H1 (cell line): ENCODE measurements around the gene LANCL3. TPM values are rescaled to one million over a fixed set of nuclear protein-coding genes. Genes with fewer than 3 reads are reported as not detected.

Experiments
- CTCF ChIA-PET: fragments of 300-600 bp; sonication (Branson Sonifier 250); formaldehyde crosslinking; loops from one replicate; lab custom pipeline; 2021; ENCODE audit not compliant: partially characterized antibody; lab: Charles Lee
- POLR2A ChIA-PET: fragments of 300-600 bp; sonication (Branson Sonifier 250); formaldehyde crosslinking; loops from one replicate; lab custom pipeline; 2021; ENCODE audit warnings: inconsistent platforms; ENCODE audit not compliant: partially characterized antibody; lab: Charles Lee
- DNase-seq, 2 experiments: peaks; one replicate each; pipeline versions ENCODE4 v3.0.0 to v3.0.0-alpha.2; 2010 to 2022; ENCODE audit warnings: low spot score in 2 of 2, low read depth in 1 of 2, mixed read lengths in 1 of 2
- FAIRE-seq: peaks from 2 replicates; lab custom pipeline; 2011; peaks lifted over from hg19 to GRCh38; lab: Jason Lieb, UNC
- H2AFZ ChIP-seq: 2 replicates; pipeline ENCODE4 v1.8.1; 2012; ENCODE audit warnings: low read length, inconsistent platforms
- H2AK5ac ChIP-seq: 2 replicates; pipeline ENCODE4 v1.6.1; 2013; ENCODE audit warnings: low read depth, low read length
- H2BK120ac ChIP-seq: replicated peaks from 2 replicates; pipeline ENCODE3; 2013; ENCODE audit warnings: low read depth, low read length, inconsistent platforms
- H2BK12ac ChIP-seq: 2 replicates; pipeline ENCODE4 v1.6.1; 2013; ENCODE audit warnings: low read depth, low read length
- H2BK15ac ChIP-seq: 2 replicates; pipeline ENCODE4 v1.6.1; 2013; ENCODE audit warnings: low read length
- H2BK20ac ChIP-seq: 2 replicates; pipeline ENCODE4 v1.6.1; 2013; ENCODE audit warnings: low read length
- H2BK5ac ChIP-seq: 2 replicates; pipeline ENCODE4 v1.6.1; 2013; ENCODE audit warnings: low read depth, low read length
- H3K14ac ChIP-seq: 2 replicates; pipeline ENCODE4 v1.6.1; 2013; ENCODE audit warnings: inconsistent platforms; ENCODE audit not compliant: insufficient read length
- H3K18ac ChIP-seq: 2 replicates; pipeline ENCODE4 v1.6.1; 2013; ENCODE audit warnings: low read length; ENCODE audit errors: extremely low read depth
- H3K23ac ChIP-seq: 2 replicates; pipeline ENCODE4 v1.6.1; 2013; ENCODE audit warnings: inconsistent platforms; ENCODE audit not compliant: insufficient read length
- H3K23me2 ChIP-seq: 2 replicates; pipeline ENCODE4 v1.6.1; 2013; ENCODE audit warnings: low read depth, low read length
- H3K27ac ChIP-seq: 2 replicates; pipeline ENCODE4 v1.6.1; 2011; ENCODE audit warnings: low read depth, low read length, inconsistent platforms
- H3K27me3 ChIP-seq, 4 experiments: replicated peaks in 1 of 4; 1 replicate in 1 of 4; 2 replicates in 3 of 4; pipeline versions ENCODE4 v1.6.1 to v1.8.1; 2011 to 2013; ENCODE audit warnings: low read length in 3 of 4, mild to moderate bottlenecking in 3 of 4, inconsistent platforms in 2 of 4, mixed read lengths in 2 of 4, moderate library complexity in 1 of 4; ENCODE audit not compliant: control insufficient read depth in 3 of 4, insufficient read depth in 3 of 4; ENCODE audit errors: extremely low read depth in 1 of 4
- H3K36me3 ChIP-seq, 4 experiments: 2 replicates each; pipeline versions ENCODE4 v1.6.1 to v1.8.1; 2011 to 2013; ENCODE audit warnings: mild to moderate bottlenecking in 4 of 4, low read length in 3 of 4, moderate library complexity in 2 of 4, control low read depth in 1 of 4, inconsistent platforms in 1 of 4; ENCODE audit not compliant: insufficient read depth in 4 of 4, control insufficient read depth in 2 of 4
- H3K4ac ChIP-seq: replicated peaks from 2 replicates; pipeline ENCODE3; 2013; ENCODE audit warnings: low read length, low read depth, mixed read lengths, inconsistent platforms; ENCODE audit not compliant: insufficient read length
- H3K4me1 ChIP-seq, 4 experiments: replicated peaks in 1 of 4; 1 replicate in 1 of 4; 2 replicates in 3 of 4; pipeline versions ENCODE4 v1.6.1 to v1.8.1; 2011 to 2013; ENCODE audit warnings: low read length in 3 of 4, inconsistent platforms in 2 of 4, mixed read lengths in 1 of 4; ENCODE audit not compliant: insufficient read depth in 4 of 4, control insufficient read depth in 3 of 4
- H3K4me2 ChIP-seq, 2 experiments: 2 replicates each; pipeline versions ENCODE4 v1.6.1 to v1.8.1; 2011 to 2013; ENCODE audit warnings: low read depth in 2 of 2, low read length in 2 of 2, control low read depth in 1 of 2, inconsistent platforms in 1 of 2, mild to moderate bottlenecking in 1 of 2; ENCODE audit not compliant: insufficient read depth in 1 of 2
- H3K4me3 ChIP-seq, 4 experiments: fragments of 200-600, 300-600 bp in 1 of 4; sonication (generic), shearing (Covaris generic), sonication (Bioruptor Twin) in 1 of 4; 2 replicates each; pipeline versions ENCODE4 v1.5.1 to v1.8.1; 2011 to 2016; ENCODE audit warnings: low read length in 4 of 4, low read depth in 3 of 4, control low read depth in 2 of 4, inconsistent platforms in 2 of 4, mild to moderate bottlenecking in 2 of 4, mixed read lengths in 1 of 4, moderate library complexity in 1 of 4; ENCODE audit not compliant: insufficient read depth in 2 of 4; ENCODE audit errors: extremely low read depth in 1 of 4
- H3K56ac ChIP-seq: replicated peaks from 2 replicates; pipeline ENCODE3; 2013; ENCODE audit warnings: low read depth, mild to moderate bottlenecking, mixed read lengths, low read length, inconsistent platforms; ENCODE audit not compliant: insufficient read length
- H3K79me1 ChIP-seq: 2 replicates; pipeline ENCODE4 v1.6.1; 2013; ENCODE audit warnings: low read depth, low read length, control low read depth
- H3K79me2 ChIP-seq, 2 experiments: 2 replicates each; pipeline versions ENCODE4 v1.6.1 to v1.8.1; 2012 to 2013; ENCODE audit warnings: low read length in 2 of 2, mild to moderate bottlenecking in 2 of 2, inconsistent platforms in 1 of 2; ENCODE audit not compliant: insufficient read depth in 2 of 2, control insufficient read depth in 1 of 2
- H3K9ac ChIP-seq, 4 experiments: replicated peaks in 1 of 4; 1 replicate in 1 of 4; 2 replicates in 3 of 4; pipeline versions ENCODE4 v1.6.1 to v1.8.1; 2011 to 2013; ENCODE audit warnings: low read depth in 3 of 4, low read length in 3 of 4, control low read depth in 2 of 4, mild to moderate bottlenecking in 2 of 4, moderate library complexity in 2 of 4, inconsistent platforms in 1 of 4; ENCODE audit errors: extremely low read depth in 1 of 4
- H3K9me3 ChIP-seq, 2 experiments: 2 replicates each; pipeline versions ENCODE4 v1.6.1 to v1.8.1; 2012 to 2013; ENCODE audit warnings: mild to moderate bottlenecking in 2 of 2, moderate library complexity in 2 of 2, control low read depth in 1 of 2, inconsistent platforms in 1 of 2, low read depth in 1 of 2, low read length in 1 of 2, mixed read lengths in 1 of 2; ENCODE audit not compliant: insufficient read depth in 2 of 2
- H4K20me1 ChIP-seq, 2 experiments: replicated peaks in 1 of 2; 2 replicates each; pipeline versions ENCODE3 to v1.8.1; 2011 to 2013; ENCODE audit warnings: inconsistent platforms in 2 of 2, low read length in 2 of 2, mild to moderate bottlenecking in 1 of 2; ENCODE audit not compliant: insufficient read depth in 2 of 2, control insufficient read depth in 1 of 2
- H4K5ac ChIP-seq: 2 replicates; pipeline ENCODE4 v1.6.1; 2013; ENCODE audit warnings: low read length, low read depth, mixed read lengths, inconsistent platforms; ENCODE audit not compliant: insufficient read length
- H4K8ac ChIP-seq: 2 replicates; pipeline ENCODE4 v1.8.0; 2013; ENCODE audit warnings: mild to moderate bottlenecking, moderate library complexity, low read length, inconsistent platforms; ENCODE audit not compliant: insufficient read depth; ENCODE audit errors: extremely low read depth
- H4K91ac ChIP-seq: replicated peaks from 2 replicates; pipeline ENCODE3; 2013; ENCODE audit warnings: low read length, mixed read lengths, inconsistent platforms; ENCODE audit not compliant: insufficient read length
- FOSL1 ChIP-seq: IDR thresholded peaks from 2 replicates; pipeline ENCODE4 v1.6.1; 2011; ENCODE audit warnings: mild to moderate bottlenecking, low read depth, low read length, moderate library complexity; ENCODE audit not compliant: insufficient read depth
- RBBP5 ChIP-seq: IDR thresholded peaks from 2 replicates; pipeline ENCODE4 v1.7.1; 2012; ENCODE audit warnings: low read depth, mild to moderate bottlenecking, inconsistent platforms, low read length, moderate library complexity, borderline replicate concordance
- WGBS, 2 experiments: shearing (Covaris generic) in 1 of 2; methylation state at CpG; one replicate each; pipeline versions ENCODE4 v1.1.6 to v1.1.7; 2013 to 2015; ENCODE audit warnings: low lambda C conversion rate in 2 of 2, mixed read lengths in 2 of 2, inconsistent platforms in 1 of 2, low coverage in 1 of 2, missing lambda C conversion rate in 1 of 2; ENCODE audit not compliant: insufficient replicate concordance in 2 of 2, insufficient coverage in 1 of 2, insufficient read length in 1 of 2; ENCODE audit errors: extremely low coverage in 1 of 2, missing lambda C conversion rate in 1 of 2; 5-methylcytosine and 5-hydroxymethylcytosine counted together
- polyA plus RNA-seq, 7 experiments: library from polyadenylated mRNA; depleted of rRNA in 3 of 7; stranded (reverse) in 5 of 7; unstranded in 2 of 7; fragments of >200 nt in 5 of 7; fragments of 200-250 nt in 2 of 7; gene quantifications; 1 replicate in 5 of 7; 2 replicates in 1 of 7; 4 replicates in 1 of 7; pipeline versions ENCODE4 v1.2.1 to v1.2.3, GENCODE V29; 2011 to 2013; ENCODE audit warnings: missing spikeins in 2 of 7, mixed read lengths in 2 of 7
- total RNA-seq: library from RNA; stranded (reverse); fragmentation: NEBNext Ultra II Directional; extraction: Animal tissue kit (Norgen Biotek cat#: 25700); gene quantifications from 2 replicates; pipeline ENCODE4 v1.2.1, GENCODE V29; 2021

LANCL3 gene
- total and polyA plus RNA-seq, 2 of the 8 experiments (the other 6 are each of a cell fraction or from before 2014, with no cell fraction given) = 0.11 to 0.37 TPM

DNA sequence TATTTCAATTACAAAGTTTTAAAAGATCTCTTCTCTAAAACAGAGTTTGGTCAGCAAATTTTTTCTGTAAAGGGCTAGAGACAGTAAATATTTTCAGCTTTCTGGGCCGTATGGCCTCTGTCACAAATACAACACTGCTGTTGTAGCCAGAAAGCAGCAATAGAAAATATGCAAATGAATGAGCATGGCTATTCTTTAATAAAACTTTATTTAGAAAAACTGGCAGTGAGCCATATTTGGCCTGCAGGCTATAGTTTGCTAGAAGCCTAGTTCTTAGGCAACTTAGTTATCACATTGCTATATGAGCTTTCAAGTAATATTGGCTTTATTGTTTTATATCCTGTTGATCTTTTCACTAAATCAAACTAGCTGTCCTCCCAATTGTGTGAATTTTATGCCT is 87.6 kb downstream of the LANCL3 start:
- H4K91ac ChIP-seq = no peak overlapping the region
- no peak overlapping the region for H3K56ac ChIP-seq
- H3K79me2 ChIP-seq = no peaks in the 10 kb centered on the region
- 100% methylated on average over 1 of the region's 1 CpG; no CpG with 5 or more reads in 1 of the 2 experiments for WGBS, 2 experiments
- H2AK5ac ChIP-seq = no peak overlapping the region
- H4K20me1 ChIP-seq = no peaks in the 10 kb centered on the region
- H3K14ac ChIP-seq = no peak overlapping the region
- FAIRE-seq (no peak), DNase-seq (no peak)
- H3K4me3 ChIP-seq = no peak overlapping the region
- ChIA-PET POLR2A (no interaction called here), CTCF (interaction anchor here (0.9 kb wide), 1 partner anchor 20 kb away, joined by 3 read pairs; no protein-coding TSS in a partner anchor)
- no peaks in the 10 kb centered on the region for H3K4me1 ChIP-seq
- no peak overlapping the region for H2BK20ac ChIP-seq
- H2BK12ac ChIP-seq = no peak overlapping the region
- no peaks in the 10 kb centered on the region for H3K27me3 ChIP-seq
- no peak overlapping the region for H4K5ac ChIP-seq
- H3K9ac ChIP-seq = no peak overlapping the region
- H2BK15ac ChIP-seq = no peak overlapping the region
- no peak overlapping the region for H3K27ac ChIP-seq
- no peak overlapping the region for H2BK120ac ChIP-seq
- no peaks in the 10 kb centered on the region for H3K79me1 ChIP-seq
- no peak overlapping the region for H3K4me2 ChIP-seq
- no peaks in the 10 kb centered on the region for H3K36me3 ChIP-seq
- no peaks in the 10 kb centered on the region for H3K9me3 ChIP-seq
- H2AFZ ChIP-seq = no peak overlapping the region
- no peak overlapping the region for H4K8ac ChIP-seq
- H3K18ac ChIP-seq = no peak overlapping the region
- no peak overlapping the region for H3K23ac ChIP-seq
- no peak overlapping the region for H3K4ac ChIP-seq
- no peaks in the 10 kb centered on the region for H3K23me2 ChIP-seq
- no peak overlapping the region for H2BK5ac ChIP-seq
- no peak for TF ChIP-seq FOSL1
- no peak for TF ChIP-seq RBBP5
